Heart left ventricle (tissue), 13 donors: ENCODE results near the gene YWHAE.

ENCODE experiments used
- POLR2A ChIP-seq, 2 donors: fragments of 450-650 bp; IDR thresholded peaks; one replicate each; pipeline ENCODE4 v1.6.1; 2017; ENCODE audit warnings: antibody characterized with exemption in 2 of 2, mild to moderate bottlenecking in 2 of 2, moderate library complexity in 2 of 2
- TF ChIP-seq, protein P1 (sequence below), 12 donors: fragments of 200-600 bp; sonication (generic) in 4 of 12; IDR thresholded peaks; one replicate each; pipeline versions ENCODE4 v1.5.0 to v1.8.0; 2018 to 2022; ENCODE audit warnings: antibody characterized with exemption in 12 of 12, mild to moderate bottlenecking in 5 of 12
- donor health status: ischemic (EF 13 %, LVEDD 7.1; RV severe dilation, severe dysfunction).
- donor health status: DM: no; HTN: yes; CAD: no.
- donor health status: DM: no; HTN: no; CAD: no.
- donor health status: ischemic (EF 25% LVEDD 6.9; RV normal size, moderate dysfunction).
- donor health status: ischemic (EF 25% LVEDD 5.7; RV mildly dilated, moderate dysfunction).
- donor health status: ischemic (EF 35%, LVEDD 5.7; RV mildly dilated, moderate dysfunction).
- donor health status: nonischemic (EF 11% LVEDD 7.7; RV severe dilation, severe dysfunction).
- donor health status: DM: yes; HTN: yes; CAD: no.
- donor health status: PGD.
- donor health status: ischemic (EF 29% LVEDD 5.4; RV normal size, mild dysfunction).
- donor health status: nonischemic (EF 23%, LVEDD 6.1; RV moderate dilation, normal function).

DNA sequence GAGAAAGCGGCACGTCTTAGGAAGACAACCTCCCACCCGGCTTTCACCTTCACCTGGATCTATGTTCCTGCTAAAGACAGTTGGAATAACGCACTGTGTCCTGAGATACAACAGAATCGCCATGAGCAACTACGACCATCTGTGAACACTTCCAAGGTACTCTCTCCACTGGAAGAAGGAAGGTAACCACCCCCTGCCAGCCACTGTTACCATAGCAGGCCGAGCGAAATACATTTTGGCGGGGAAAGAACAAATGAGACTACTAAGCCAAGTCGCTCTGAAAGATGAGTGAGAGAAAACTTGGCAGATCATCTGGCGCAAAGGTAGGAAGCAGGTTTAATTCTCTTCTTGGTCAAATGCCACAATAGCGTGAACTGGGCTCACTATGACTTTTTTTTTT lies 46.2 kb upstream of the YWHAE start:
- TF ChIP-seq, protein P1, sequence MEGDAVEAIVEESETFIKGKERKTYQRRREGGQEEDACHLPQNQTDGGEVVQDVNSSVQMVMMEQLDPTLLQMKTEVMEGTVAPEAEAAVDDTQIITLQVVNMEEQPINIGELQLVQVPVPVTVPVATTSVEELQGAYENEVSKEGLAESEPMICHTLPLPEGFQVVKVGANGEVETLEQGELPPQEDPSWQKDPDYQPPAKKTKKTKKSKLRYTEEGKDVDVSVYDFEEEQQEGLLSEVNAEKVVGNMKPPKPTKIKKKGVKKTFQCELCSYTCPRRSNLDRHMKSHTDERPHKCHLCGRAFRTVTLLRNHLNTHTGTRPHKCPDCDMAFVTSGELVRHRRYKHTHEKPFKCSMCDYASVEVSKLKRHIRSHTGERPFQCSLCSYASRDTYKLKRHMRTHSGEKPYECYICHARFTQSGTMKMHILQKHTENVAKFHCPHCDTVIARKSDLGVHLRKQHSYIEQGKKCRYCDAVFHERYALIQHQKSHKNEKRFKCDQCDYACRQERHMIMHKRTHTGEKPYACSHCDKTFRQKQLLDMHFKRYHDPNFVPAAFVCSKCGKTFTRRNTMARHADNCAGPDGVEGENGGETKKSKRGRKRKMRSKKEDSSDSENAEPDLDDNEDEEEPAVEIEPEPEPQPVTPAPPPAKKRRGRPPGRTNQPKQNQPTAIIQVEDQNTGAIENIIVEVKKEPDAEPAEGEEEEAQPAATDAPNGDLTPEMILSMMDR (IDR thresholded peaks at IDR 0.05), result no peak
- TF ChIP-seq POLR2A (IDR thresholded peaks at IDR 0.05), result no peak
